Measurements from ENCODE around the gene PRELP. TPM values are rescaled to one million over a fixed set of nuclear protein-coding genes. Genes with fewer than 3 reads are reported as not detected.

The PRELP gene
- total and polyA plus RNA-seq, 2 donors (not counting 1 experiment from before 2014, with no cell fraction given): not detected

- no peak overlapping the region for H3K4me2 ChIP-seq (replicated peaks; ENCODE audit: low read depth, low read length, poor library complexity, severe bottlenecking)
- no peaks in the 10 kb centered on the region for H3K36me3 ChIP-seq (replicated peaks in 1 of 2; ENCODE audit: control extremely low read depth in 1 of 2, control insufficient read depth in 1 of 2, extremely low read depth in 1 of 2, insufficient read depth in 2 of 2, low read length in 1 of 2)
Measured at GRCh38 chr1:203536980-203537455, 61.4 kb downstream of the PRELP start.

More at GRCh38 chr1:203536980-203537455, 61.4 kb downstream of the PRELP start:
- H3K4me3 ChIP-seq (ENCODE audit: control extremely low read depth in 1 of 5, extremely low read depth in 1 of 5, insufficient read depth in 1 of 5, low read depth in 2 of 5, low read length in 4 of 5): no peak overlapping the region
- no peaks in the 10 kb centered on the region for H3K4me1 ChIP-seq (ENCODE audit: control insufficient read depth in 2 of 2, insufficient read depth in 2 of 2, low read length in 2 of 2)
- Mint-ChIP-seq H3K27me3 (peaks cover 17% of the 10 kb centered on the region), H3K4me3 (no peak overlapping the region), H3K27ac (no peak overlapping the region), H3K4me1 (no peaks in the 10 kb centered on the region), H3K9me3 (ENCODE audit: insufficient read depth) (no peaks in the 10 kb centered on the region)
- POLR2A ChIA-PET: no interaction called here
- H3K79me2 ChIP-seq (ENCODE audit: control insufficient read depth, insufficient read depth, low read length): no peaks in the 10 kb centered on the region
- 89% methylated on average over 2 of the region's 3 CpGs for WGBS (ENCODE audit: insufficient coverage)
- H4K20me1 ChIP-seq (ENCODE audit: control insufficient read depth, insufficient read depth, low read length, poor library complexity, severe bottlenecking): no peaks in the 10 kb centered on the region
- no peaks in the 10 kb centered on the region for H3K9me3 ChIP-seq (ENCODE audit: control extremely low read depth in 1 of 3, control insufficient read depth in 2 of 3, insufficient read depth in 1 of 3, low read length in 2 of 3)
- H3K27me3 ChIP-seq (replicated peaks in 1 of 4; ENCODE audit: control extremely low read depth in 1 of 4, control insufficient read depth in 3 of 4, insufficient read depth in 4 of 4, low read length in 3 of 4): no peaks in the 10 kb centered on the region
- TF ChIP-seq EZH2 (IDR thresholded peaks at IDR 0.05; ENCODE audit: borderline replicate concordance, insufficient read depth, low read depth, low read length, poor library complexity, severe bottlenecking) (no peak), CTCF (IDR thresholded peaks at IDR 0.05) (no peak)
- no peak overlapping the region for H2AFZ ChIP-seq (ENCODE audit: insufficient read depth, low read depth, low read length, poor library complexity, severe bottlenecking)
- intact Hi-C loops (cut with micrococcal nuclease): no loop called here
- no peak for ATAC-seq (ENCODE audit: low read depth)
- CTCF ChIA-PET: no interaction called here
- H3K27ac ChIP-seq (ENCODE audit: low read length in 2 of 2): no peak overlapping the region
- H3K9ac ChIP-seq (ENCODE audit: low read length): no peak overlapping the region
- no peak for DNase-seq

Measured in B cell (primary cell).